ENCODE measurements around the gene ZNF532. TPM values are rescaled to one million over a fixed set of nuclear protein-coding genes. Genes with fewer than 3 reads are reported as not detected.

ZNF532 gene
- total and polyA plus RNA-seq, 2 donors from 2014 or later = 5.7 to 76.3 TPM

DNA sequence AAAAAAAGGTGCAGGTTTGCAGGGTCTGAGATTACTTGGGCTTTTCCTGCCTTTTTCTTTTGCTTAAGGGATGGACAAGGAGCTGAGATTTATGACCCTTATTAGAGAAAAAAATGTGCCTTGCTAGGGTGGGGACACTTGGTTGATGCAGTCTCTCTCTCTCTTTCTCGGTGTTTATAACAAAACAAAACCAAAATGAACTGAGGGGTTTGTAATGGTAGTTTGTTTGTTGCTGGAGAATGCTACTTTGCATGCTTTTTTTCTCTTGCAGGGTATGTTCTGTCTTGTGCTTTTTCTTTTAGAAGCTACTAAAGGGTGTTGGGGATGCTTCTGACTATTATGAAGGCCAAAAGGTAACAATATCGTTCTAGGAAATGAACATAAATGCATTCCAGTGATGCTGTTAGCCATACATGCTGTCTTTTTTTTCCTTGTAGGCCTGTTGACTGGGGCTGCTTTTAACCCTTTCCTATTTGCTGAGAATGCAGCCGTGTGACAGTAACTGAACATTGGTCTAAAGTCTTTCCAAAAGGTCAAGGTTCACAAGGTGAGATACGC lies 435 bp downstream of the ZNF532 start:
- no peak for DNase-seq
- TF ChIP-seq, protein P1, sequence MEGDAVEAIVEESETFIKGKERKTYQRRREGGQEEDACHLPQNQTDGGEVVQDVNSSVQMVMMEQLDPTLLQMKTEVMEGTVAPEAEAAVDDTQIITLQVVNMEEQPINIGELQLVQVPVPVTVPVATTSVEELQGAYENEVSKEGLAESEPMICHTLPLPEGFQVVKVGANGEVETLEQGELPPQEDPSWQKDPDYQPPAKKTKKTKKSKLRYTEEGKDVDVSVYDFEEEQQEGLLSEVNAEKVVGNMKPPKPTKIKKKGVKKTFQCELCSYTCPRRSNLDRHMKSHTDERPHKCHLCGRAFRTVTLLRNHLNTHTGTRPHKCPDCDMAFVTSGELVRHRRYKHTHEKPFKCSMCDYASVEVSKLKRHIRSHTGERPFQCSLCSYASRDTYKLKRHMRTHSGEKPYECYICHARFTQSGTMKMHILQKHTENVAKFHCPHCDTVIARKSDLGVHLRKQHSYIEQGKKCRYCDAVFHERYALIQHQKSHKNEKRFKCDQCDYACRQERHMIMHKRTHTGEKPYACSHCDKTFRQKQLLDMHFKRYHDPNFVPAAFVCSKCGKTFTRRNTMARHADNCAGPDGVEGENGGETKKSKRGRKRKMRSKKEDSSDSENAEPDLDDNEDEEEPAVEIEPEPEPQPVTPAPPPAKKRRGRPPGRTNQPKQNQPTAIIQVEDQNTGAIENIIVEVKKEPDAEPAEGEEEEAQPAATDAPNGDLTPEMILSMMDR (IDR thresholded peaks at IDR 0.05; ENCODE audit: borderline replicate concordance, extremely low read depth, insufficient read depth) = no peak
- H3K4me1 ChIP-seq (ENCODE audit: control insufficient read depth in 2 of 3, insufficient read depth in 2 of 3, low read depth in 1 of 3, low read length in 3 of 3) = peaks cover 17 to 32% (median 27%) of the 10 kb centered on the region in 3 donors

DNA sequence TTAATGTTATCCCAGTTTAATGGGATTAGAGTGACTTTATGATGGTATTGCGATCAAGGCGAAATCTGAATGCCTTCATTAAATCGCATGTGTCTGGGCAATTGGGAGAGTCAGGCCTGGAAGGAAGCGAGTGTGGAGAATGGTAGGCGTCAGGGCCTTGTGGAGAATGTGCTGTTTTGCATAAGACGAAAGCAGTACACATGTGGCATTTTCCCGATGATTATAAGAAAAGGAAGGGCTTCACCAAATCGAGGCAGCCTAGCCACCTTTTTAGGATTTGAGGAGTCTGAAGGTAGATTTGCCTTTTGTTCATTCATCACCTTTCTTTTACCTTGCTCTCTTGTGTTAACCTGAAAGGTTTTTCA lies 1.0 kb downstream of the ZNF532 start:
- peaks cover 0 to 3% (median 0%) of the 10 kb centered on the region in 3 donors for H3K9me3 ChIP-seq (ENCODE audit: control insufficient read depth in 2 of 3, insufficient read depth in 1 of 3, low read length in 3 of 3)
- H3K36me3 ChIP-seq (ENCODE audit: control insufficient read depth in 2 of 3, insufficient read depth in 3 of 3, low read length in 3 of 3) = peaks cover 5 to 11% (median 10%) of the 10 kb centered on the region in 3 donors
- DNase-seq = peak in 2 of 5 donors; percentile 35 to 37
- no peaks in the 10 kb centered on the region for H3K27me3 ChIP-seq (ENCODE audit: control insufficient read depth, insufficient read depth, low read length)
- peak overlapping the region in 1 of 3 donors; percentile 5 for H3K4me3 ChIP-seq (ENCODE audit: low read length in 3 of 3)
- peak overlapping the region in 1 of 3 donors; percentile 13 for H3K9ac ChIP-seq (ENCODE audit: low read length in 3 of 3)
- FAIRE-seq = no peak
- peaks cover 17 to 30% (median 27%) of the 10 kb centered on the region in 3 donors for H3K4me1 ChIP-seq (ENCODE audit: control insufficient read depth in 2 of 3, insufficient read depth in 2 of 3, low read depth in 1 of 3, low read length in 3 of 3)
- H3K27ac ChIP-seq (ENCODE audit: low read depth in 2 of 2, low read length in 2 of 2) = peak overlapping the region in 1 of 2 donors; percentile 35
- intact Hi-C loops (cut with DNase I) = no loop called here
- TF ChIP-seq, protein P1 (IDR thresholded peaks at IDR 0.05; ENCODE audit: borderline replicate concordance, extremely low read depth, insufficient read depth) = no peak

More for the DNA sequence above, 435 bp downstream of the ZNF532 start:
- intact Hi-C loops (cut with DNase I) = no loop called here
- peaks cover 5 to 11% (median 10%) of the 10 kb centered on the region in 3 donors for H3K36me3 ChIP-seq (ENCODE audit: control insufficient read depth in 2 of 3, insufficient read depth in 3 of 3, low read length in 3 of 3)
- FAIRE-seq = no peak
- no peaks in the 10 kb centered on the region for H3K27me3 ChIP-seq (ENCODE audit: control insufficient read depth, insufficient read depth, low read length)
- peak overlapping the region; percentile 18 to 40 (median 38) for H3K4me3 ChIP-seq (ENCODE audit: low read length in 3 of 3)
- H3K27ac ChIP-seq (ENCODE audit: low read depth in 2 of 2, low read length in 2 of 2) = peak overlapping the region; percentile 83 to 91
- H3K9ac ChIP-seq (ENCODE audit: low read length in 3 of 3) = peak overlapping the region in 2 of 3 donors; percentile 13 to 35
- peaks cover 0 to 3% (median 0%) of the 10 kb centered on the region in 3 donors for H3K9me3 ChIP-seq (ENCODE audit: control insufficient read depth in 2 of 3, insufficient read depth in 1 of 3, low read length in 3 of 3)

DNA sequence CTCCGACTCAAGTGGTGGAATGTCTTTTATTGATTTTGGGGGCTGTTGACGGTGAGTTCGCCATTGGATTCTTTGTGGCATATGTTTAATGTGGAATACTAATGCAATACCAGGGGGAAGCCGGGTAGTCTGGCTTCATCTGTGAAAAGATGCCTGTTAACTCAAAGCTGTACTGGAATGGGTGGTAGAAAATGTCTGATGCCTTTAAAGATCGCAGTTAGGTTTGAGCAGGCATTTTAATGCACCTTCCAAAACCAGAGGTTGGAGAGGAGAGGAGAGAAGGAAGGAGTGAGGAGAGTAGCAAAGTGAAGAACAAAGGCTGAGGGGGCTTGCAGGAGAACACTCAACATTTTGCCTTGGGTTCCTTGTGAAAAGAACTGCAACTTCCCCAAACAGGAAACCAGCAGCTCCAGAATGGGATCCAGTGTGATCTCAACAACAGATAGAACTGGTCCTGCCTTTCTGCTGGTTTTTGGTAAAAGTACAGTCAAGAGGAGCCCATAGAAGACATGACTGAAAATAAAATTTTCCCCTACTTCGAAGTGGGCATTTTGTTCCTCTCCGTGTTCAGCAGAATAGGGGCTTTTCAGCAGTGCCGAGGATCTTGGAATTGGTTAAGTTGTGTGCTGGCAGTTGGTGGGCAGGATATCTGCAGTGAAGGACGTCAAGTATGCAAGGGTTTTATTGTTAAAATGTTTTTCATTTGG lies 1.5 kb downstream of the ZNF532 start:
- Histone ChIP-seq H3K9me3 (ENCODE audit: control insufficient read depth in 2 of 3, insufficient read depth in 1 of 3, low read length in 3 of 3) (peaks cover 0 to 3% (median 0%) of the 10 kb centered on the region in 3 donors), H3K4me3 (ENCODE audit: low read length in 3 of 3) (peak overlapping the region in 2 of 3 donors; percentile 9 to 36), H3K36me3 (ENCODE audit: control insufficient read depth in 2 of 3, insufficient read depth in 3 of 3, low read length in 3 of 3) (peaks cover 5 to 11% (median 10%) of the 10 kb centered on the region in 3 donors), H3K27ac (ENCODE audit: low read depth in 2 of 2, low read length in 2 of 2) (peak overlapping the region in 1 of 2 donors; percentile 35), H3K9ac (ENCODE audit: low read length in 3 of 3) (peak overlapping the region in 2 of 3 donors; percentile 13), H3K4me1 (ENCODE audit: control insufficient read depth in 2 of 3, insufficient read depth in 2 of 3, low read depth in 1 of 3, low read length in 3 of 3) (peaks cover 17 to 28% (median 27%) of the 10 kb centered on the region in 3 donors), H3K27me3 (ENCODE audit: control insufficient read depth, insufficient read depth, low read length) (no peaks in the 10 kb centered on the region)
- FAIRE-seq (no peak), DNase-seq (no peak)
- TF ChIP-seq, protein P1 (IDR thresholded peaks at IDR 0.05; ENCODE audit: borderline replicate concordance, extremely low read depth, insufficient read depth) = no peak
- intact Hi-C loops (cut with DNase I) = no loop called here
